BE2C (cell line): ENCODE results near the gene NCAPD2.

Source experiments
- DNase-seq: peaks from one replicate; pipeline ENCODE4 v3.0.0-alpha.2; 2020
- H3K27me3 ChIP-seq: fragments of 250-450 bp; sonication (Bioruptor Pico); 2 replicates; pipeline ENCODE4 v1.5.1; 2020; ENCODE audit warnings: mild to moderate bottlenecking
- H3K36me3 ChIP-seq: fragments of 250-450 bp; sonication (Bioruptor Pico); 2 replicates; pipeline ENCODE4 v1.5.1; 2020; ENCODE audit warnings: mild to moderate bottlenecking
- H3K4me1 ChIP-seq: fragments of 250-450 bp; sonication (Bioruptor Pico); 2 replicates; pipeline ENCODE4 v1.5.1; 2020
- H3K4me3 ChIP-seq: 2 replicates; pipeline ENCODE4 v1.5.1; 2011; ENCODE audit warnings: low read depth, low read length
- H3K9me3 ChIP-seq: fragments of 250-450 bp; sonication (Bioruptor Pico); 2 replicates; pipeline ENCODE4 v1.5.1; 2020
- CTCF ChIP-seq: IDR thresholded peaks from 2 replicates; pipeline ENCODE4 v1.5.1; 2012; ENCODE audit warnings: mild to moderate bottlenecking, low read depth, low read length

NCAPD2 gene

GRCh38 chr12:6562881-6563280 lies 69.0 kb downstream of the NCAPD2 start:
- Histone ChIP-seq H3K4me3 (no peak overlapping the region), H3K4me1 (no peaks in the 10 kb centered on the region), H3K36me3 (peaks cover 74% of the 10 kb centered on the region), H3K27me3 (no peaks in the 10 kb centered on the region), H3K9me3 (no peaks in the 10 kb centered on the region)
- no peak for TF ChIP-seq CTCF
- DNase-seq = no peak

GRCh38 chr12:6563448-6564050 lies 69.6 kb downstream of the NCAPD2 start:
- peaks cover 74% of the 10 kb centered on the region for H3K36me3 ChIP-seq
- no peaks in the 10 kb centered on the region for H3K27me3 ChIP-seq
- peak; percentile 77 for DNase-seq
- H3K9me3 ChIP-seq = no peaks in the 10 kb centered on the region
- no peak overlapping the region for H3K4me3 ChIP-seq
- TF ChIP-seq CTCF = peak; percentile 92
- H3K4me1 ChIP-seq = no peaks in the 10 kb centered on the region

GRCh38 chr12:6567112-6567670 lies 73.3 kb downstream of the NCAPD2 start:
- Histone ChIP-seq H3K27me3 (no peaks in the 10 kb centered on the region), H3K9me3 (no peaks in the 10 kb centered on the region), H3K36me3 (peaks cover 75% of the 10 kb centered on the region), H3K4me1 (no peaks in the 10 kb centered on the region), H3K4me3 (peak overlapping the region; percentile 94)
- no peak for DNase-seq
- TF ChIP-seq CTCF = no peak

- H3K4me3 ChIP-seq = no peak overlapping the region
- no peak for DNase-seq
Measured at GRCh38 chr12:6569312-6569711, 75.4 kb downstream of the NCAPD2 start.

GRCh38 chr12:6569786-6570185 lies 75.9 kb downstream of the NCAPD2 start:
- TF ChIP-seq CTCF = no peak
- Histone ChIP-seq H3K36me3 (peaks cover 79% of the 10 kb centered on the region), H3K27me3 (no peaks in the 10 kb centered on the region)

More at GRCh38 chr12:6569312-6569711, 75.4 kb downstream of the NCAPD2 start:
- Histone ChIP-seq H3K36me3 (peaks cover 79% of the 10 kb centered on the region), H3K27me3 (no peaks in the 10 kb centered on the region), H3K9me3 (no peaks in the 10 kb centered on the region), H3K4me1 (no peaks in the 10 kb centered on the region)
- TF ChIP-seq CTCF = no peak

GRCh38 chr12:6570264-6570887 lies 76.5 kb downstream of the NCAPD2 start:
- TF ChIP-seq CTCF = peak; percentile 82
- peaks cover 81% of the 10 kb centered on the region for H3K36me3 ChIP-seq
- H3K4me3 ChIP-seq = no peak overlapping the region
- no peaks in the 10 kb centered on the region for H3K9me3 ChIP-seq
- H3K27me3 ChIP-seq = no peaks in the 10 kb centered on the region
- peak; percentile 86 for DNase-seq
- H3K4me1 ChIP-seq = no peaks in the 10 kb centered on the region

More at GRCh38 chr12:6569786-6570185, 75.9 kb downstream of the NCAPD2 start:
- H3K4me1 ChIP-seq = no peaks in the 10 kb centered on the region
- DNase-seq = no peak
- no peak overlapping the region for H3K4me3 ChIP-seq
- no peaks in the 10 kb centered on the region for H3K9me3 ChIP-seq
